DND-41 (cell line): ENCODE results near the gene XPO4.

Experiments used
- CTCF ChIP-seq: IDR thresholded peaks from 2 replicates; pipeline ENCODE4 v1.5.1; 2012; ENCODE audit warnings: borderline replicate concordance, low read length, moderate library complexity, mild to moderate bottlenecking; ENCODE audit not compliant: poor library complexity, severe bottlenecking; ENCODE audit errors: extremely low read depth
- EZH2 ChIP-seq: IDR thresholded peaks from 3 replicates; pipeline ENCODE4 v1.6.1; 2012; ENCODE audit warnings: borderline replicate concordance, low read depth, mild to moderate bottlenecking, moderate library complexity, low read length, inconsistent platforms; ENCODE audit not compliant: severe bottlenecking

- TF ChIP-seq CTCF, result no peak
- TF ChIP-seq EZH2, result no peak
Measured at GRCh38 chr13:20824762-20825476, 77.6 kb downstream of the XPO4 start.
